ENCODE results near the gene POGZ.
"Not testable (repeated sequence)": the region's sequence is repeated elsewhere in the genome, so short reads cannot be mapped to it uniquely, and the experiment has no call there.

POGZ gene

GRCh38 chr1:151435174-151435573, 24.1 kb downstream of the POGZ start:
- Mint-ChIP-seq H3K4me1 (ENCODE audit: low read depth in 2 of 2) (peaks cover 24 to 42% of the 10 kb centered on the region in 2 donors), H3K36me3 (ENCODE audit: insufficient read depth) (peaks cover 50% of the 10 kb centered on the region), H3K27ac (peak overlapping the region in 1 of 2 donors; percentile 62), H3K9me3 (no peaks in the 10 kb centered on the region), H3K4me3 (no peak overlapping the region), H3K27me3 (no peaks in the 10 kb centered on the region)
- DNase-seq, result no peak
- no peak for ATAC-seq (replicated peaks)

GRCh38 chr1:151433827-151434226, 25.5 kb downstream of the POGZ start:
- not testable (repeated sequence) for H3K9me3 Mint-ChIP-seq; ATAC-seq (replicated peaks); DNase-seq; H3K27ac Mint-ChIP-seq; H3K27me3 Mint-ChIP-seq; H3K4me3 Mint-ChIP-seq
- Mint-ChIP-seq H3K4me1 (ENCODE audit: low read depth in 2 of 2) (peaks cover 23 to 35% of the 10 kb centered on the region in 2 donors), H3K36me3 (ENCODE audit: insufficient read depth) (peaks cover 53% of the 10 kb centered on the region)

GRCh38 chr1:151428068-151428467, 31.2 kb downstream of the POGZ start:
- DNase-seq (no peak), ATAC-seq (replicated peaks) (no peak)
- H3K4me1 Mint-ChIP-seq (ENCODE audit: low read depth in 2 of 2), result peaks cover 4% of the 10 kb centered on the region in 2 donors
- no peak overlapping the region for H3K27ac Mint-ChIP-seq
- no peaks in the 10 kb centered on the region for H3K27me3 Mint-ChIP-seq
- no peak overlapping the region for H3K4me3 Mint-ChIP-seq
- H3K36me3 Mint-ChIP-seq (ENCODE audit: insufficient read depth), result peaks cover 73% of the 10 kb centered on the region
- H3K9me3 Mint-ChIP-seq, result no peaks in the 10 kb centered on the region

- no peak for DNase-seq
- Mint-ChIP-seq H3K36me3 (ENCODE audit: insufficient read depth) (peaks cover 88% of the 10 kb centered on the region), H3K27ac (peak overlapping the region in 1 of 2 donors; percentile 29), H3K4me3 (no peak overlapping the region), H3K27me3 (no peaks in the 10 kb centered on the region), H3K9me3 (no peaks in the 10 kb centered on the region), H3K4me1 (ENCODE audit: low read depth in 2 of 2) (no peaks in the 10 kb centered on the region)
- no peak for ATAC-seq (replicated peaks)
These were observed 34.2 kb downstream of the POGZ start for GRCh38 chr1:151425103-151425502.

- ATAC-seq (replicated peaks), result no peak
- peaks cover 83% of the 10 kb centered on the region for H3K36me3 Mint-ChIP-seq (ENCODE audit: insufficient read depth)
- H3K9me3 Mint-ChIP-seq, result no peaks in the 10 kb centered on the region
- DNase-seq, result no peak
- no peaks in the 10 kb centered on the region for H3K27me3 Mint-ChIP-seq
- no peak overlapping the region for H3K4me3 Mint-ChIP-seq
- H3K27ac Mint-ChIP-seq, result no peak overlapping the region
- no peaks in the 10 kb centered on the region for H3K4me1 Mint-ChIP-seq (ENCODE audit: low read depth in 2 of 2)
These were observed 39.5 kb downstream of the POGZ start for GRCh38 chr1:151419819-151420218.

GRCh38 chr1:151418081-151418480, 41.2 kb downstream of the POGZ start:
- no peaks in the 10 kb centered on the region for H3K4me1 Mint-ChIP-seq (ENCODE audit: low read depth in 2 of 2)
- ATAC-seq (replicated peaks) (no peak), DNase-seq (no peak)
- peaks cover 71% of the 10 kb centered on the region for H3K36me3 Mint-ChIP-seq (ENCODE audit: insufficient read depth)
- no peak overlapping the region for H3K4me3 Mint-ChIP-seq
- H3K9me3 Mint-ChIP-seq, result no peaks in the 10 kb centered on the region
- H3K27ac Mint-ChIP-seq, result peak overlapping the region in 1 of 2 donors; percentile 10
- no peaks in the 10 kb centered on the region for H3K27me3 Mint-ChIP-seq

- no peak overlapping the region for H3K27ac Mint-ChIP-seq
- peaks cover 72% of the 10 kb centered on the region for H3K36me3 Mint-ChIP-seq (ENCODE audit: insufficient read depth)
- no peaks in the 10 kb centered on the region for H3K9me3 Mint-ChIP-seq
- no peak overlapping the region for H3K4me3 Mint-ChIP-seq
- no peaks in the 10 kb centered on the region for H3K27me3 Mint-ChIP-seq
- no peak for DNase-seq
- H3K4me1 Mint-ChIP-seq (ENCODE audit: low read depth in 2 of 2), result no peaks in the 10 kb centered on the region
- no peak for ATAC-seq (replicated peaks)
These were observed 43.1 kb downstream of the POGZ start for GRCh38 chr1:151416231-151416630.

- ATAC-seq (replicated peaks), result no peak
- no peak overlapping the region for H3K4me3 Mint-ChIP-seq
- H3K36me3 Mint-ChIP-seq (ENCODE audit: insufficient read depth), result peaks cover 67% of the 10 kb centered on the region
- DNase-seq, result no peak
- H3K27me3 Mint-ChIP-seq, result no peaks in the 10 kb centered on the region
- no peaks in the 10 kb centered on the region for H3K9me3 Mint-ChIP-seq
- no peak overlapping the region for H3K27ac Mint-ChIP-seq
- H3K4me1 Mint-ChIP-seq (ENCODE audit: low read depth in 2 of 2), result no peaks in the 10 kb centered on the region
These were observed 47.4 kb downstream of the POGZ start for GRCh38 chr1:151411884-151412283.

GRCh38 chr1:151408891-151409290, 50.4 kb downstream of the POGZ start:
- Mint-ChIP-seq H3K27me3 (no peaks in the 10 kb centered on the region), H3K4me1 (ENCODE audit: low read depth in 2 of 2) (peaks cover 0 to 1% of the 10 kb centered on the region in 2 donors), H3K9me3 (no peaks in the 10 kb centered on the region), H3K27ac (peak overlapping the region; percentile 10 to 52), H3K36me3 (ENCODE audit: insufficient read depth) (peaks cover 66% of the 10 kb centered on the region), H3K4me3 (no peak overlapping the region)
- no peak for ATAC-seq (replicated peaks)
- no peak for DNase-seq

GRCh38 chr1:151407304-151407703, 52.0 kb downstream of the POGZ start:
- H3K27ac Mint-ChIP-seq, result peak overlapping the region in 1 of 2 donors; percentile 39
- H3K27me3 Mint-ChIP-seq, result no peaks in the 10 kb centered on the region
- DNase-seq, result no peak
- H3K4me1 Mint-ChIP-seq (ENCODE audit: low read depth in 2 of 2), result peaks cover 0 to 1% of the 10 kb centered on the region in 2 donors
- no peak for ATAC-seq (replicated peaks)
- no peak overlapping the region for H3K4me3 Mint-ChIP-seq
- peaks cover 64% of the 10 kb centered on the region for H3K36me3 Mint-ChIP-seq (ENCODE audit: insufficient read depth)
- H3K9me3 Mint-ChIP-seq, result no peaks in the 10 kb centered on the region

- no peaks in the 10 kb centered on the region for H3K9me3 Mint-ChIP-seq
- H3K27ac Mint-ChIP-seq, result no peak overlapping the region
- peaks cover 1 to 3% of the 10 kb centered on the region in 2 donors for H3K4me1 Mint-ChIP-seq (ENCODE audit: low read depth in 2 of 2)
- H3K27me3 Mint-ChIP-seq, result no peaks in the 10 kb centered on the region
- peaks cover 64% of the 10 kb centered on the region for H3K36me3 Mint-ChIP-seq (ENCODE audit: insufficient read depth)
- DNase-seq (no peak), ATAC-seq (replicated peaks) (no peak)
- H3K4me3 Mint-ChIP-seq, result no peak overlapping the region
These were observed 53.1 kb downstream of the POGZ start for GRCh38 chr1:151406176-151406575.

- Mint-ChIP-seq H3K9me3 (no peaks in the 10 kb centered on the region), H3K4me1 (ENCODE audit: low read depth in 2 of 2) (peaks cover 6 to 11% of the 10 kb centered on the region in 2 donors), H3K27ac (peak overlapping the region; percentile 13 to 20), H3K4me3 (no peak overlapping the region), H3K36me3 (ENCODE audit: insufficient read depth) (peaks cover 69% of the 10 kb centered on the region), H3K27me3 (no peaks in the 10 kb centered on the region)
- ATAC-seq (replicated peaks), result no peak
- DNase-seq, result no peak
These were observed 53.9 kb downstream of the POGZ start for GRCh38 chr1:151405187-151405951.

- Mint-ChIP-seq H3K4me3 (no peak overlapping the region), H3K27ac (no peak overlapping the region), H3K9me3 (no peaks in the 10 kb centered on the region), H3K36me3 (ENCODE audit: insufficient read depth) (peaks cover 73% of the 10 kb centered on the region), H3K4me1 (ENCODE audit: low read depth in 2 of 2) (peaks cover 18 to 22% of the 10 kb centered on the region in 2 donors), H3K27me3 (no peaks in the 10 kb centered on the region)
- DNase-seq (no peak), ATAC-seq (replicated peaks) (no peak)
These were observed 55.7 kb downstream of the POGZ start for GRCh38 chr1:151403612-151404011.

GRCh38 chr1:151402764-151403163, 56.5 kb downstream of the POGZ start:
- no peak for ATAC-seq (replicated peaks)
- no peak for DNase-seq
- Mint-ChIP-seq H3K36me3 (ENCODE audit: insufficient read depth) (peaks cover 70% of the 10 kb centered on the region), H3K4me3 (no peak overlapping the region), H3K27ac (peak overlapping the region; percentile 19 to 55), H3K9me3 (no peaks in the 10 kb centered on the region), H3K27me3 (no peaks in the 10 kb centered on the region), H3K4me1 (ENCODE audit: low read depth in 2 of 2) (peaks cover 18 to 22% of the 10 kb centered on the region in 2 donors)

Data from effector memory CD8-positive, alpha-beta T cell (primary cell).